ENCODE measurements around the gene GTPBP2. TPM values are rescaled to one million over a fixed set of nuclear protein-coding genes. Genes with fewer than 3 reads are reported as not detected.

The GTPBP2 gene
- total RNA-seq, 2 experiments from 2014 or later, result 46.2 to 55.3 TPM

- intact Hi-C loops (cut with micrococcal nuclease), result no loop called here
- Mint-ChIP-seq H3K4me1 (ENCODE audit: low read depth) (peaks cover 17% of the 10 kb centered on the region), H3K4me3 (no peak overlapping the region), H3K36me3 (ENCODE audit: low read depth) (peaks cover 24% of the 10 kb centered on the region), H3K27me3 (no peaks in the 10 kb centered on the region), H3K9me3 (no peaks in the 10 kb centered on the region), H3K27ac (peak overlapping the region; percentile 19)
- TF ChIP-seq, protein P1, sequence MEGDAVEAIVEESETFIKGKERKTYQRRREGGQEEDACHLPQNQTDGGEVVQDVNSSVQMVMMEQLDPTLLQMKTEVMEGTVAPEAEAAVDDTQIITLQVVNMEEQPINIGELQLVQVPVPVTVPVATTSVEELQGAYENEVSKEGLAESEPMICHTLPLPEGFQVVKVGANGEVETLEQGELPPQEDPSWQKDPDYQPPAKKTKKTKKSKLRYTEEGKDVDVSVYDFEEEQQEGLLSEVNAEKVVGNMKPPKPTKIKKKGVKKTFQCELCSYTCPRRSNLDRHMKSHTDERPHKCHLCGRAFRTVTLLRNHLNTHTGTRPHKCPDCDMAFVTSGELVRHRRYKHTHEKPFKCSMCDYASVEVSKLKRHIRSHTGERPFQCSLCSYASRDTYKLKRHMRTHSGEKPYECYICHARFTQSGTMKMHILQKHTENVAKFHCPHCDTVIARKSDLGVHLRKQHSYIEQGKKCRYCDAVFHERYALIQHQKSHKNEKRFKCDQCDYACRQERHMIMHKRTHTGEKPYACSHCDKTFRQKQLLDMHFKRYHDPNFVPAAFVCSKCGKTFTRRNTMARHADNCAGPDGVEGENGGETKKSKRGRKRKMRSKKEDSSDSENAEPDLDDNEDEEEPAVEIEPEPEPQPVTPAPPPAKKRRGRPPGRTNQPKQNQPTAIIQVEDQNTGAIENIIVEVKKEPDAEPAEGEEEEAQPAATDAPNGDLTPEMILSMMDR (IDR thresholded peaks at IDR 0.05), result no peak
- POLR2A ChIA-PET, result interaction anchor here (0.6 to 1.2 kb wide), 2 partner anchors 12 to 64 kb away, joined by 3 to 4 read pairs; no protein-coding TSS in a partner anchor
- ATAC-seq (no peak), DNase-seq (no peak)
- CTCF ChIA-PET, result no interaction called here
These were observed 45.2 kb upstream of the GTPBP2 start for GRCh38 chr6:43674291-43674690.

GRCh38 chr6:43673444-43674084 lies 44.5 kb upstream of the GTPBP2 start:
- TF ChIP-seq, protein P1 (IDR thresholded peaks at IDR 0.05), result no peak
- intact Hi-C loops (cut with micrococcal nuclease), result no loop called here
- no peak for ATAC-seq
- ChIA-PET POLR2A (interaction anchor here (0.6 to 0.8 kb wide), 2 partner anchors 8 to 13 kb away, joined by 3 to 4 read pairs; no protein-coding TSS in a partner anchor), CTCF (interaction anchor here (1.1 kb wide), 1 partner anchor 101 kb away, joined by 3 read pairs; no protein-coding TSS in a partner anchor)
- Mint-ChIP-seq H3K27ac (no peak overlapping the region), H3K36me3 (ENCODE audit: low read depth) (peaks cover 22% of the 10 kb centered on the region), H3K4me1 (ENCODE audit: low read depth) (peaks cover 24% of the 10 kb centered on the region), H3K4me3 (no peak overlapping the region), H3K27me3 (no peaks in the 10 kb centered on the region), H3K9me3 (no peaks in the 10 kb centered on the region)
- no peak for DNase-seq

DNA sequence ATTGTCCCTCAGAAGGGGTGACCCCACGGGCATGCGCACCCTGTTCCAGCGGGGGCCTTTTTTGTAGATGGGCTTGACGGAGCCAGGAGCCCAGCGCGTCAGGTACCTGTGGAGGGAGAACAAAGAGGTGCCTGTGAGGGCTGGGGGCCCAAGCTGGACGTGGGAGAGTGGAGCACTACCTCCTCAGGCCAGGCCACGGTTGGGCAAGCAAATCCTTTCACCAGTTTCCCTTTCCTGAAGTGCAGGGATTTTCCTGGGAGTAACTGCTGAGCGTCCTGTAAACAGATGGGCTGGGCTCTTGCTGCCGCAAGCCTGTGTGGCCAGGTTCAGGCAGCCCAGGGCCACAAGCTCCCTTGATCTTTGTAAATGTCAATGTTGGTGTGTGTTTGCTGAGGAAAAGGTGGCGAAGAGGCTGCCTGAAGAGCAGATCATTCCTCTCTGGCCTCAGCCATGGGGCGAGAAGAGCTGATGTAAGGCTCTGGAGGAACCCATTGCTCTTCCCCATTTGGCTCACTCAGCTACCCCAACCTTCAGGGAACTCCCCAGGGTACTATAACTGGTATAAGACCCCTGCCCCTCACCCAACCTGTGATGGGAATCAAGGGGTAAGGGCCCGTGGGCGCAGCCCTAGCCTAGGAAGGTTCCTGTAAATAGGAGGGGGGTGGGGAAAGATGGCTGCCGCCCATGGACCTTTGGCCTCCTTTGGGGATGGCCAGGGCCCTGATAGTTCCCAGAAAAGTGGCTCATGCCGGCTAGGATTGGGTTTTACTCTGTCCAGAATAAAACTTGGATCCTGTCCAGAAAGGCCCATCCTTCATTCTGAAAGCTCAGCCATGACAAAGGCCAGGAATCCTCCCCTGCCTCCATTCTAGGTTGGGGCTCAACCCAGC lies 43.0 kb upstream of the GTPBP2 start:
- H3K36me3 Mint-ChIP-seq (ENCODE audit: low read depth), result peaks cover 19% of the 10 kb centered on the region
- ChIA-PET POLR2A (interaction anchor here (0.8 to 1.5 kb wide), 4 partner anchors 14 to 93 kb away, joined by 3 to 4 read pairs (median 4); no protein-coding TSS in a partner anchor), CTCF (interaction anchor here (3.6 to 6.7 kb wide), 2 partner anchors 16 to 101 kb away, joined by 14 to 68 read pairs; partner anchors contain the start of gene MRPS18A)
- DNase-seq, result no peak
- H3K9me3 Mint-ChIP-seq, result no peaks in the 10 kb centered on the region
- peaks cover 39% of the 10 kb centered on the region for H3K4me1 Mint-ChIP-seq (ENCODE audit: low read depth)
- TF ChIP-seq, protein P1 (IDR thresholded peaks at IDR 0.05), result no peak
- intact Hi-C loops (cut with micrococcal nuclease), result no loop called here
- H3K4me3 Mint-ChIP-seq, result no peak overlapping the region
- no peak for ATAC-seq
- H3K27me3 Mint-ChIP-seq, result no peaks in the 10 kb centered on the region
- H3K27ac Mint-ChIP-seq, result peak overlapping the region; percentile 88

GRCh38 chr6:43671011-43671800 lies 42.1 kb upstream of the GTPBP2 start:
- ChIA-PET POLR2A (interaction anchor here (0.7 to 1.5 kb wide), 7 partner anchors 18 to 415 kb away, joined by 3 to 4 read pairs (median 3); no protein-coding TSS in a partner anchor), CTCF (interaction anchor here (1.0 to 6.7 kb wide), 5 partner anchors 17 to 407 kb away, joined by 3 to 68 read pairs (median 14); partner anchors contain the start of gene MRPS18A)
- Mint-ChIP-seq H3K27ac (peak overlapping the region; percentile 88), H3K4me1 (ENCODE audit: low read depth) (peaks cover 41% of the 10 kb centered on the region), H3K36me3 (ENCODE audit: low read depth) (peaks cover 19% of the 10 kb centered on the region), H3K4me3 (no peak overlapping the region), H3K27me3 (peaks cover 1% of the 10 kb centered on the region), H3K9me3 (no peaks in the 10 kb centered on the region)
- ATAC-seq (no peak), DNase-seq (peak; percentile 12)
- TF ChIP-seq, protein P1 (IDR thresholded peaks at IDR 0.05), result no peak
- intact Hi-C loops (cut with micrococcal nuclease), result no loop called here

All from activated CD8-positive, alpha-beta T cell treated with anti-CD3 and anti-CD28 coated beads for 36 hours (primary cell).